ENCODE measurements around the gene BEND4.

- TF ChIP-seq CTCF (conservative IDR thresholded peaks at IDR 0.05 in 1 of 2, IDR thresholded peaks at IDR 0.05 in 1 of 2; ENCODE audit: extremely low read depth in 1 of 2, insufficient read depth in 1 of 2, low read depth in 1 of 2, low read length in 2 of 2): no peak
- TF ChIP-seq EZH2 (IDR thresholded peaks at IDR 0.05; ENCODE audit: borderline replicate concordance, low read length): no peak
These were observed 8.4 kb downstream of the BEND4 start for GRCh38 chr4:42144028-42144427.
